A673 (cell line): ENCODE measurements around the gene MSANTD4.

Source experiments
- CTCF ChIP-seq: fragments of 300-800, 200-600 bp; sonication (generic); conservative IDR thresholded peaks from 2 replicates; pipeline ENCODE4 v1.5.1; 2017; ENCODE audit warnings: low read depth, mild to moderate bottlenecking, antibody characterized with exemption, low read length, moderate library complexity, mixed read lengths
- EZH2 ChIP-seq: fragments of 200-600 bp; sonication (generic); IDR thresholded peaks from 2 replicates; pipeline ENCODE4 v1.6.1; 2017; ENCODE audit warnings: borderline replicate concordance, low read depth, mild to moderate bottlenecking, mixed read lengths, antibody characterized with exemption, low read length; ENCODE audit not compliant: poor library complexity, severe bottlenecking

GRCh38 chr11:105975128-105975527 is 46.9 kb downstream of the MSANTD4 start:
- no peak for TF ChIP-seq CTCF
- TF ChIP-seq EZH2, result no peak
